GM19099 (cell line): ENCODE data around the gene TMEM229B.

ENCODE experiments used
- POLR2A ChIP-seq: IDR thresholded peaks from 3 replicates; pipeline ENCODE4 v1.6.1; 2011; ENCODE audit warnings: low read depth; ENCODE audit not compliant: insufficient read length; ENCODE audit errors: extremely low read depth

The TMEM229B gene

GRCh38 chr14:67447033-67447381 is 41.5 kb downstream of the TMEM229B start:
- no peak for TF ChIP-seq POLR2A

GRCh38 chr14:67446371-67447032 is 42.0 kb downstream of the TMEM229B start:
- TF ChIP-seq POLR2A, result no peak

GRCh38 chr14:67444395-67444794 is 44.1 kb downstream of the TMEM229B start:
- TF ChIP-seq POLR2A, result no peak

- no peak for TF ChIP-seq POLR2A
Observed at GRCh38 chr14:67442139-67442906, 46.2 kb downstream of the TMEM229B start.

GRCh38 chr14:67441672-67442071 is 46.8 kb downstream of the TMEM229B start:
- TF ChIP-seq POLR2A, result no peak

GRCh38 chr14:67441256-67441655 is 47.3 kb downstream of the TMEM229B start:
- no peak for TF ChIP-seq POLR2A

- TF ChIP-seq POLR2A, result no peak
Observed at GRCh38 chr14:67440513-67440912, 48.0 kb downstream of the TMEM229B start.

GRCh38 chr14:67438969-67439368 is 49.6 kb downstream of the TMEM229B start:
- no peak for TF ChIP-seq POLR2A

- TF ChIP-seq POLR2A, result no peak
Observed at GRCh38 chr14:67436006-67436866, 52.3 kb downstream of the TMEM229B start.

- TF ChIP-seq POLR2A, result no peak
Observed at GRCh38 chr14:67435603-67436002, 52.9 kb downstream of the TMEM229B start.

- TF ChIP-seq POLR2A, result no peak
Observed at GRCh38 chr14:67432050-67432564, 56.4 kb downstream of the TMEM229B start.

GRCh38 chr14:67429510-67430205 is 58.9 kb downstream of the TMEM229B start:
- TF ChIP-seq POLR2A, result no peak

GRCh38 chr14:67428501-67429031 is 60.0 kb downstream of the TMEM229B start:
- no peak for TF ChIP-seq POLR2A

- TF ChIP-seq POLR2A, result no peak
Observed at GRCh38 chr14:67426983-67427606, 61.4 kb downstream of the TMEM229B start.

- TF ChIP-seq POLR2A, result no peak
Observed at GRCh38 chr14:67426161-67426560, 62.4 kb downstream of the TMEM229B start.

- no peak for TF ChIP-seq POLR2A
Observed at GRCh38 chr14:67425608-67426007, 62.9 kb downstream of the TMEM229B start.
